Mucosa of rectum (tissue), 2 donors: Measurements from ENCODE around the gene PADI6.
A peak's percentile ranks its signal among the peaks of the same experiment; 100 is the strongest.

Source experiments
- H3K27ac ChIP-seq, 2 donors: one replicate each; pipeline ENCODE4 v1.7.0; 2013; ENCODE audit warnings: inconsistent platforms in 2 of 2, low read depth in 2 of 2, low read length in 2 of 2
- H3K27me3 ChIP-seq, 2 donors: one replicate each; pipeline ENCODE4 v1.7.0; 2013; ENCODE audit warnings: low read length in 2 of 2; ENCODE audit not compliant: control insufficient read depth in 2 of 2, insufficient read depth in 2 of 2
- H3K36me3 ChIP-seq, 2 donors: one replicate each; pipeline ENCODE4 v1.7.0; 2013; ENCODE audit warnings: low read length in 2 of 2; ENCODE audit not compliant: control insufficient read depth in 2 of 2, insufficient read depth in 2 of 2
- H3K4me1 ChIP-seq, 2 donors: one replicate each; pipeline ENCODE4 v1.7.0; 2013; ENCODE audit warnings: low read length in 2 of 2, mild to moderate bottlenecking in 1 of 2; ENCODE audit not compliant: control insufficient read depth in 2 of 2, insufficient read depth in 2 of 2
- H3K4me3 ChIP-seq, 2 donors: one replicate each; pipeline ENCODE4 v1.7.0; 2013; ENCODE audit warnings: low read length in 2 of 2
- H3K9ac ChIP-seq, 2 donors: one replicate each; pipeline ENCODE4 v1.7.0; 2013; ENCODE audit warnings: low read length in 2 of 2, low read depth in 1 of 2, mild to moderate bottlenecking in 1 of 2
- H3K9me3 ChIP-seq, 2 donors: one replicate each; pipeline ENCODE4 v1.7.0; 2013; ENCODE audit warnings: low read length in 2 of 2; ENCODE audit not compliant: control insufficient read depth in 2 of 2
- donor health status: healthy.
- donor health status: Normal muscosa, but diverticular disease.

The PADI6 gene

GRCh38 chr1:17440074-17440826 is 68.3 kb downstream of the PADI6 start:
- H3K4me3 ChIP-seq: peak overlapping the region; percentile 66 to 77
- peaks cover 0 to 2% of the 10 kb centered on the region in 2 donors for H3K36me3 ChIP-seq
- no peaks in the 10 kb centered on the region for H3K9me3 ChIP-seq
- H3K9ac ChIP-seq: peak overlapping the region; percentile 61 to 78
- peak overlapping the region; percentile 47 to 61 for H3K27ac ChIP-seq
- H3K4me1 ChIP-seq: peaks cover 15% of the 10 kb centered on the region in 2 donors
- peaks cover 0 to 3% of the 10 kb centered on the region in 2 donors for H3K27me3 ChIP-seq

GRCh38 chr1:17440827-17441168 is 68.8 kb downstream of the PADI6 start:
- Histone ChIP-seq H3K9me3 (no peaks in the 10 kb centered on the region), H3K9ac (no peak overlapping the region), H3K27me3 (peaks cover 0 to 3% of the 10 kb centered on the region in 2 donors), H3K4me1 (peaks cover 15% of the 10 kb centered on the region in 2 donors), H3K36me3 (no peaks in the 10 kb centered on the region), H3K27ac (no peak overlapping the region), H3K4me3 (no peak overlapping the region)

- no peak overlapping the region for H3K9ac ChIP-seq
- no peaks in the 10 kb centered on the region for H3K36me3 ChIP-seq
- peaks cover 15% of the 10 kb centered on the region in 2 donors for H3K4me1 ChIP-seq
- no peak overlapping the region for H3K27ac ChIP-seq
- peaks cover 0 to 3% of the 10 kb centered on the region in 2 donors for H3K27me3 ChIP-seq
- no peaks in the 10 kb centered on the region for H3K9me3 ChIP-seq
- no peak overlapping the region for H3K4me3 ChIP-seq
Observed at GRCh38 chr1:17441265-17441992, 69.4 kb downstream of the PADI6 start.

GRCh38 chr1:17441993-17442357 is 70.0 kb downstream of the PADI6 start:
- Histone ChIP-seq H3K4me1 (peaks cover 10 to 11% of the 10 kb centered on the region in 2 donors), H3K4me3 (no peak overlapping the region)

GRCh38 chr1:17442841-17443240 is 70.8 kb downstream of the PADI6 start:
- Histone ChIP-seq H3K9me3 (no peaks in the 10 kb centered on the region), H3K36me3 (no peaks in the 10 kb centered on the region), H3K27ac (no peak overlapping the region), H3K9ac (no peak overlapping the region), H3K4me3 (no peak overlapping the region), H3K27me3 (peaks cover 0 to 3% of the 10 kb centered on the region in 2 donors), H3K4me1 (peaks cover 6 to 7% of the 10 kb centered on the region in 2 donors)

More at GRCh38 chr1:17441993-17442357, 70.0 kb downstream of the PADI6 start:
- H3K9ac ChIP-seq: no peak overlapping the region
- H3K27me3 ChIP-seq: peaks cover 0 to 3% of the 10 kb centered on the region in 2 donors
- no peak overlapping the region for H3K27ac ChIP-seq
- H3K9me3 ChIP-seq: no peaks in the 10 kb centered on the region
- no peaks in the 10 kb centered on the region for H3K36me3 ChIP-seq

GRCh38 chr1:17447501-17447992 is 75.6 kb downstream of the PADI6 start:
- H3K9me3 ChIP-seq: no peaks in the 10 kb centered on the region
- H3K36me3 ChIP-seq: no peaks in the 10 kb centered on the region
- no peaks in the 10 kb centered on the region for H3K4me1 ChIP-seq
- no peak overlapping the region for H3K27ac ChIP-seq
- no peak overlapping the region for H3K9ac ChIP-seq
- H3K27me3 ChIP-seq: no peaks in the 10 kb centered on the region
- H3K4me3 ChIP-seq: no peak overlapping the region
